A673 (cell line): ENCODE data around the gene SF3A2. TPM values are rescaled to one million over a fixed set of nuclear protein-coding genes. Genes with fewer than 3 reads are reported as not detected.

Experiments used
- BruUV-seq: library from RNA; stranded (reverse); fragments of 400-500 nt; replicated peaks from 2 replicates; lab custom pipeline; 2021; lab: Mats Ljungman, UMichigan
- CTCF ChIA-PET: fragments of 300-600 bp; sonication (Branson Sonifier 250); formaldehyde crosslinking; loops from one replicate; lab custom pipeline; 2022; ENCODE audit warnings: antibody characterized with exemption; lab: Charles Lee
- POLR2A ChIA-PET: fragments of 300-600 bp; sonication (Branson Sonifier 250); formaldehyde crosslinking; loops from one replicate; lab custom pipeline; 2022; ENCODE audit warnings: antibody characterized with exemption; ENCODE audit not compliant: low non-redundant PET; lab: Charles Lee
- DNase-seq: peaks from one replicate; pipeline ENCODE4 v3.0.0-alpha.2; 2015; ENCODE audit warnings: low spot score
- H3K27ac ChIP-seq: fragments of 200-600 bp; sonication (generic); 2 replicates; pipeline ENCODE4 v1.5.1; 2016; ENCODE audit warnings: mixed run types, low read depth, mild to moderate bottlenecking, mixed read lengths, antibody characterized with exemption, low read length; ENCODE audit not compliant: poor library complexity, severe bottlenecking
- H3K27me3 ChIP-seq: fragments of 200-600 bp; sonication (generic); replicated peaks from 2 replicates; pipeline ENCODE4 v1.6.1; 2017; ENCODE audit warnings: mixed run types, low read depth, mild to moderate bottlenecking, mixed read lengths, antibody characterized with exemption, low read length; ENCODE audit not compliant: insufficient read depth, poor library complexity
- H3K36me3 ChIP-seq: fragments of 200-600 bp; sonication (generic); 2 replicates; pipeline ENCODE4 v1.6.1; 2016; ENCODE audit warnings: mixed run types, mild to moderate bottlenecking, mixed read lengths, antibody characterized with exemption, low read length; ENCODE audit not compliant: insufficient read depth, poor library complexity, severe bottlenecking
- H3K4me1 ChIP-seq: fragments of 200-600 bp; sonication (generic); 2 replicates; pipeline ENCODE4 v1.6.1; 2017; ENCODE audit warnings: mixed run types, mild to moderate bottlenecking, mixed read lengths, antibody characterized with exemption, low read length; ENCODE audit not compliant: insufficient read depth, poor library complexity, severe bottlenecking
- H3K4me3 ChIP-seq: fragments of 200-600 bp; sonication (generic); 2 replicates; pipeline ENCODE4 v1.5.1; 2016; ENCODE audit warnings: low read depth, mixed run types, mild to moderate bottlenecking, mixed read lengths, low read length; ENCODE audit not compliant: poor library complexity, severe bottlenecking
- H3K9me3 ChIP-seq: fragments of 200-600 bp; sonication (generic); 2 replicates; pipeline ENCODE4 v1.6.1; 2016; ENCODE audit warnings: mixed run types, low read depth, mild to moderate bottlenecking, mixed read lengths, antibody characterized with exemption, low read length; ENCODE audit not compliant: poor library complexity, severe bottlenecking
- EZH2 ChIP-seq: fragments of 200-600 bp; sonication (generic); IDR thresholded peaks from 2 replicates; pipeline ENCODE4 v1.6.1; 2017; ENCODE audit warnings: borderline replicate concordance, low read depth, mild to moderate bottlenecking, mixed read lengths, antibody characterized with exemption, low read length; ENCODE audit not compliant: poor library complexity, severe bottlenecking
- intact Hi-C: fragments of 100-400 bp; cut with micrococcal nuclease; formaldehyde crosslinking; loops from one replicate; pipeline ENCODE4 v1.10.0; 2022; ENCODE audit not compliant: unreplicated experiment
- total RNA-seq: library from RNA; stranded (reverse); gene quantifications from 2 replicates; pipeline ENCODE4 v1.2.3, GENCODE V29; 2021
- TF ChIP-seq, protein P1 (sequence below): fragments of 300-800, 200-600 bp; sonication (generic); conservative IDR thresholded peaks from 2 replicates; pipeline ENCODE4 v1.5.1; 2017; ENCODE audit warnings: low read depth, mild to moderate bottlenecking, antibody characterized with exemption, low read length, moderate library complexity, mixed read lengths

The SF3A2 gene
- total RNA-seq, 1 experiment from 2014 or later, result 187 TPM

DNA sequence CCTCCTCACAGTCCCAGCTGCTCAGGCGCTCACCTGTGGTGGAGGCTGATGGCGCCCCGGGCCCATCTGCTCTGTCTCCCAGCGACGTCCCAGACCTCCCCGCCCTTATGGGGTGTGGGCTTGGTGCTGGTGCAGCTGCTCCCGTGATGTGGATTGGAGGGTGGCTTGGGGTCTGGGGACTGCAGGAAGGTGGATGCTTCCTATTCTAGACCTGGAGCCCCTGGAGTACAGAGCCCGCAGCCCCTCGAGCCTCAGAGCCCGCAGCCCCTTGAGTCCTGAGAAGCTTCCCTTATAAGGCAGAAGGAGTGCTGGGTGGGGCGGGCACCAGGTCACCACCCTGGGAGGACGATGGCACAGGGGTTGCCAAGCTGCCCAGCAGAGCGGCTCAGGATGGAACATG is 41.3 kb upstream of the SF3A2 start:
- Histone ChIP-seq H3K36me3 (peaks cover 42% of the 10 kb centered on the region), H3K4me3 (no peak overlapping the region), H3K9me3 (no peaks in the 10 kb centered on the region), H3K27me3 (no peaks in the 10 kb centered on the region), H3K4me1 (no peaks in the 10 kb centered on the region), H3K27ac (no peak overlapping the region)
- ChIA-PET CTCF (interaction anchor here (0.5 kb wide), 1 partner anchor 10 kb away, joined by 4 read pairs; no protein-coding TSS in a partner anchor), POLR2A (no interaction called here)
- no TSS peak for BruUV-seq
- intact Hi-C loops, result no loop called here
- no peak for DNase-seq
- no peak for TF ChIP-seq EZH2
- TF ChIP-seq, protein P1, sequence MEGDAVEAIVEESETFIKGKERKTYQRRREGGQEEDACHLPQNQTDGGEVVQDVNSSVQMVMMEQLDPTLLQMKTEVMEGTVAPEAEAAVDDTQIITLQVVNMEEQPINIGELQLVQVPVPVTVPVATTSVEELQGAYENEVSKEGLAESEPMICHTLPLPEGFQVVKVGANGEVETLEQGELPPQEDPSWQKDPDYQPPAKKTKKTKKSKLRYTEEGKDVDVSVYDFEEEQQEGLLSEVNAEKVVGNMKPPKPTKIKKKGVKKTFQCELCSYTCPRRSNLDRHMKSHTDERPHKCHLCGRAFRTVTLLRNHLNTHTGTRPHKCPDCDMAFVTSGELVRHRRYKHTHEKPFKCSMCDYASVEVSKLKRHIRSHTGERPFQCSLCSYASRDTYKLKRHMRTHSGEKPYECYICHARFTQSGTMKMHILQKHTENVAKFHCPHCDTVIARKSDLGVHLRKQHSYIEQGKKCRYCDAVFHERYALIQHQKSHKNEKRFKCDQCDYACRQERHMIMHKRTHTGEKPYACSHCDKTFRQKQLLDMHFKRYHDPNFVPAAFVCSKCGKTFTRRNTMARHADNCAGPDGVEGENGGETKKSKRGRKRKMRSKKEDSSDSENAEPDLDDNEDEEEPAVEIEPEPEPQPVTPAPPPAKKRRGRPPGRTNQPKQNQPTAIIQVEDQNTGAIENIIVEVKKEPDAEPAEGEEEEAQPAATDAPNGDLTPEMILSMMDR, result no peak

DNA sequence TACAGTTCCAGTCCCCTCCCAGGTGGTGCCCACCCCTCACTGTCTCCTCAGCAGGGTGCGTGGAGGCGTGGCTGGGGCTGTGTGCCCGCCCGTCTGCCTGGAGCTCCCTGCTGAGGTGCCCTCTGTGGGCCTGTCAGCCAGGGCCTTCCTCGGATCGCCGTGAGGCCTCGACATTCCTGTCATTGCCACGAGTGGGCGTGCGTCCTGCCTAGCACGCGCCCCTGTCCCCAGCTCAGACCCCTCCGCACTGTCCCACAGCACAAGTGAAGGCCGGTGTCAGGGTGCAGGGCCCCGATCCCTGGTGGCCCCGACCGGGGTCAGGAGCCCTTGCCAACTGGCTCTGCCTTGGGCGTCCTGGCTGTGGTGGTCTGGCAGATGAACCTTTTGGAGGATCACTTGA is 40.7 kb upstream of the SF3A2 start:
- no peaks in the 10 kb centered on the region for H3K4me1 ChIP-seq
- intact Hi-C loops, result no loop called here

DNA sequence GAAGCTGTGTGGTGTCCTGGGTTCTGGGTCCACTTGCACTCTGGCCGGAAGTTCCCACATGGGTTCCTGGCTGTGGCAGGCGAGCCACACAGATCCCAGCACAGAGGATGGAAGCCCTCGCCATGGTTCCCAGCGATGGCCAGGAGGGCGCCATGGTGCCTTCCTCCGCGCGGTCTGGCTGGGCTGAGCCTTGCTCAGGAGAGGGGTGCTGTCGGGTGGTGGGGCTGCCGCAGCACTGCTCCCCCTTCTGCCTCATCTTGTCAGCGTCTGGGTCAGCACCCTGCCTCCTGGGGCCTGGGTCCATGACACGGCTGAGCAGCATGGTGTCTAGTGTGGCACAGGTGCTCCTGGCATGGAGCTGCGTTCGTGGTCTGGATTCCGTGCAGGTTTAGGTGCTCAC is 39.4 kb upstream of the SF3A2 start:
- BruUV-seq, result no TSS peak
- CTCF ChIA-PET, result no interaction called here

More for the DNA sequence above, 40.7 kb upstream of the SF3A2 start:
- H3K27ac ChIP-seq, result no peak overlapping the region
- H3K36me3 ChIP-seq, result peaks cover 38% of the 10 kb centered on the region
- no peak for DNase-seq
- no peaks in the 10 kb centered on the region for H3K27me3 ChIP-seq
- ChIA-PET POLR2A (no interaction called here), CTCF (interaction anchor here (0.5 kb wide), 1 partner anchor 9 kb away, joined by 4 read pairs; no protein-coding TSS in a partner anchor)
- no peaks in the 10 kb centered on the region for H3K9me3 ChIP-seq
- no TSS peak for BruUV-seq
- TF ChIP-seq, protein P1, result no peak
- no peak for TF ChIP-seq EZH2
- no peak overlapping the region for H3K4me3 ChIP-seq

More for the DNA sequence above, 39.4 kb upstream of the SF3A2 start:
- H3K9me3 ChIP-seq, result no peaks in the 10 kb centered on the region
- H3K27me3 ChIP-seq, result no peaks in the 10 kb centered on the region
- intact Hi-C loops, result no loop called here
- TF ChIP-seq, protein P1, result no peak
- TF ChIP-seq EZH2, result no peak
- H3K4me3 ChIP-seq, result no peak overlapping the region
- DNase-seq, result no peak
- H3K27ac ChIP-seq, result no peak overlapping the region
- peaks cover 25% of the 10 kb centered on the region for H3K36me3 ChIP-seq
- POLR2A ChIA-PET, result no interaction called here
- H3K4me1 ChIP-seq, result no peaks in the 10 kb centered on the region
